IPS-15b (cell line): ENCODE data around the gene TMEM150A.
"Not testable (repeated sequence)": the region's sequence is repeated elsewhere in the genome, so short reads cannot be mapped to it uniquely, and the experiment has no call there.

ENCODE experiments used
- H3K27me3 ChIP-seq: one replicate; pipeline ENCODE4 v1.6.1; 2013; ENCODE audit warnings: low read length; ENCODE audit not compliant: control insufficient read depth, insufficient read depth
- H3K36me3 ChIP-seq: one replicate; pipeline ENCODE4 v1.6.1; 2013; ENCODE audit warnings: low read length; ENCODE audit not compliant: control insufficient read depth, insufficient read depth
- H3K4me1 ChIP-seq: one replicate; pipeline ENCODE4 v1.6.1; 2013; ENCODE audit warnings: mild to moderate bottlenecking, low read length; ENCODE audit not compliant: control insufficient read depth, insufficient read depth
- H3K4me3 ChIP-seq: one replicate; pipeline ENCODE4 v1.5.1; 2013; ENCODE audit warnings: low read depth, low read length
- H3K9ac ChIP-seq: one replicate; pipeline ENCODE4 v1.6.1; 2013; ENCODE audit warnings: low read depth, mild to moderate bottlenecking, low read length
- H3K9me3 ChIP-seq: one replicate; pipeline ENCODE4 v1.6.1; 2013; ENCODE audit warnings: mild to moderate bottlenecking, low read length; ENCODE audit not compliant: control insufficient read depth, insufficient read depth

TMEM150A gene

GRCh38 chr2:85607268-85608215 is 5.0 kb upstream of the TMEM150A start:
- no peak overlapping the region for H3K4me3 ChIP-seq
- H3K9ac ChIP-seq, result no peak overlapping the region
- no peaks in the 10 kb centered on the region for H3K9me3 ChIP-seq
- peaks cover 2% of the 10 kb centered on the region for H3K4me1 ChIP-seq
- no peaks in the 10 kb centered on the region for H3K27me3 ChIP-seq
- H3K36me3 ChIP-seq, result peaks cover 8% of the 10 kb centered on the region

GRCh38 chr2:85606116-85606455 is 3.6 kb upstream of the TMEM150A start:
- Histone ChIP-seq H3K4me1 (peaks cover 2% of the 10 kb centered on the region), H3K9ac (no peak overlapping the region), H3K9me3 (no peaks in the 10 kb centered on the region), H3K4me3 (no peak overlapping the region), H3K27me3 (no peaks in the 10 kb centered on the region), H3K36me3 (peaks cover 8% of the 10 kb centered on the region)

GRCh38 chr2:85605406-85606115 is 3.1 kb upstream of the TMEM150A start:
- Histone ChIP-seq H3K9ac (no peak overlapping the region), H3K27me3 (no peaks in the 10 kb centered on the region), H3K9me3 (no peaks in the 10 kb centered on the region), H3K36me3 (peaks cover 8% of the 10 kb centered on the region), H3K4me3 (no peak overlapping the region), H3K4me1 (no peaks in the 10 kb centered on the region)

GRCh38 chr2:85604568-85605339 is 2.3 kb upstream of the TMEM150A start:
- Histone ChIP-seq H3K9ac (no peak overlapping the region), H3K4me3 (no peak overlapping the region), H3K9me3 (no peaks in the 10 kb centered on the region)

GRCh38 chr2:85604133-85604444 is 1.6 kb upstream of the TMEM150A start:
- not testable (repeated sequence) for H3K4me3 ChIP-seq, H3K9me3 ChIP-seq, H3K4me1 ChIP-seq, H3K27me3 ChIP-seq, H3K9ac ChIP-seq
- peaks cover 15% of the 10 kb centered on the region for H3K36me3 ChIP-seq

More at GRCh38 chr2:85604568-85605339, 2.3 kb upstream of the TMEM150A start:
- no peaks in the 10 kb centered on the region for H3K4me1 ChIP-seq
- H3K36me3 ChIP-seq, result peaks cover 12% of the 10 kb centered on the region
- H3K27me3 ChIP-seq, result no peaks in the 10 kb centered on the region

GRCh38 chr2:85601771-85602475 is 575 bp downstream of the TMEM150A start:
- peaks cover 25% of the 10 kb centered on the region for H3K36me3 ChIP-seq
- no peaks in the 10 kb centered on the region for H3K9me3 ChIP-seq
- H3K9ac ChIP-seq, result peak overlapping the region; percentile 65
- H3K27me3 ChIP-seq, result no peaks in the 10 kb centered on the region
- no peaks in the 10 kb centered on the region for H3K4me1 ChIP-seq
- peak overlapping the region; percentile 100 for H3K4me3 ChIP-seq

GRCh38 chr2:85600951-85601770 is 1.3 kb downstream of the TMEM150A start:
- H3K9ac ChIP-seq, result no peak overlapping the region

GRCh38 chr2:85600235-85600575 is 2.3 kb downstream of the TMEM150A start:
- Histone ChIP-seq H3K4me3 (no peak overlapping the region), H3K9ac (no peak overlapping the region)

More at GRCh38 chr2:85600951-85601770, 1.3 kb downstream of the TMEM150A start:
- H3K4me3 ChIP-seq, result peak overlapping the region; percentile 100
- H3K4me1 ChIP-seq, result peaks cover 3% of the 10 kb centered on the region
- H3K27me3 ChIP-seq, result no peaks in the 10 kb centered on the region
- peaks cover 24% of the 10 kb centered on the region for H3K36me3 ChIP-seq
- no peaks in the 10 kb centered on the region for H3K9me3 ChIP-seq

GRCh38 chr2:85599468-85600234 is 2.8 kb downstream of the TMEM150A start:
- peaks cover 23% of the 10 kb centered on the region for H3K36me3 ChIP-seq
- H3K9me3 ChIP-seq, result no peaks in the 10 kb centered on the region
- no peak overlapping the region for H3K4me3 ChIP-seq
- no peak overlapping the region for H3K9ac ChIP-seq
- H3K27me3 ChIP-seq, result no peaks in the 10 kb centered on the region
- H3K4me1 ChIP-seq, result peaks cover 4% of the 10 kb centered on the region

More at GRCh38 chr2:85600235-85600575, 2.3 kb downstream of the TMEM150A start:
- H3K4me1 ChIP-seq, result peaks cover 4% of the 10 kb centered on the region
- peaks cover 23% of the 10 kb centered on the region for H3K36me3 ChIP-seq
- no peaks in the 10 kb centered on the region for H3K27me3 ChIP-seq
- no peaks in the 10 kb centered on the region for H3K9me3 ChIP-seq

GRCh38 chr2:85598594-85599340 is 3.7 kb downstream of the TMEM150A start:
- no peak overlapping the region for H3K9ac ChIP-seq
- no peak overlapping the region for H3K4me3 ChIP-seq
- H3K4me1 ChIP-seq, result peaks cover 4% of the 10 kb centered on the region
- peaks cover 23% of the 10 kb centered on the region for H3K36me3 ChIP-seq
- no peaks in the 10 kb centered on the region for H3K9me3 ChIP-seq
- H3K27me3 ChIP-seq, result no peaks in the 10 kb centered on the region
